HEK293 (cell line): ENCODE data around the gene M1AP.

Experiments used
- CTCF ChIA-PET: fragments of 350-600 bp; formaldehyde crosslinking; extraction: SDS; loops from one replicate; lab custom pipeline; 2021; ENCODE audit warnings: antibody characterized with exemption; lab: Yijun Ruan, JAX
- POLR2A ChIA-PET: fragments of 300-600 bp; formaldehyde crosslinking; extraction: SDS; loops from one replicate; lab custom pipeline; 2020; ENCODE audit warnings: antibody characterized with exemption, inconsistent platforms; lab: Yijun Ruan, JAX
- H3K27ac ChIP-seq: fragments of 200-500 bp; sonication (Bioruptor generic); 2 replicates; pipeline ENCODE4 v1.5.1; 2014; ENCODE audit warnings: low read depth, low read length, control low read depth, inconsistent platforms; ENCODE audit errors: extremely low read depth
- H3K36me3 ChIP-seq, 2 experiments: fragments of 200-500 bp in 1 of 2; sonication (Bioruptor generic) in 1 of 2; 1 replicate in 1 of 2; 2 replicates in 1 of 2; pipeline ENCODE4 v1.5.1; 2014 to 2017; ENCODE audit warnings: inconsistent platforms in 2 of 2, low read length in 2 of 2; ENCODE audit not compliant: control insufficient read depth in 2 of 2, insufficient read depth in 1 of 2
- H3K4me1 ChIP-seq: fragments of 200-500 bp; sonication (Bioruptor generic); 2 replicates; pipeline ENCODE4 v1.5.1; 2014; ENCODE audit warnings: mild to moderate bottlenecking, low read length, inconsistent platforms; ENCODE audit not compliant: control insufficient read depth, insufficient read depth
- H3K4me3 ChIP-seq: 2 replicates; pipeline ENCODE4 v1.5.1; 2011; ENCODE audit warnings: low read depth, mild to moderate bottlenecking, control low read depth, low read length, moderate library complexity
- H3K9me3 ChIP-seq: fragments of 200-500 bp; sonication (Bioruptor generic); 2 replicates; pipeline ENCODE4 v1.5.1; 2014; ENCODE audit warnings: low read depth, low read length, inconsistent platforms; ENCODE audit not compliant: control insufficient read depth, insufficient read depth
- AEBP2 ChIP-seq: fragments of 450-650 bp; formaldehyde crosslinking; IDR thresholded peaks from 2 replicates; pipeline ENCODE4 v1.5.1; 2016; ENCODE audit warnings: missing biosample characterization, missing genetic modification characterization, borderline replicate concordance
- ELK4 ChIP-seq: IDR thresholded peaks from 2 replicates; pipeline ENCODE4 v1.6.1; 2011; ENCODE audit warnings: mild to moderate bottlenecking, low read depth, low read length, borderline replicate concordance
- IKZF3 ChIP-seq: fragments of 450-650 bp; IDR thresholded peaks from 2 replicates; pipeline ENCODE4 v1.5.0; 2018; ENCODE audit warnings: missing biosample characterization, mild to moderate bottlenecking, missing genetic modification characterization, moderate library complexity
- PRDM1 ChIP-seq: fragments of 450-650 bp; formaldehyde crosslinking; IDR thresholded peaks from 2 replicates; pipeline ENCODE4; 2016; ENCODE audit warnings: missing biosample characterization, missing genetic modification characterization
- YY1 ChIP-seq: fragments of 450-650 bp; formaldehyde crosslinking; IDR thresholded peaks from 2 replicates; pipeline ENCODE4 v1.5.1; 2018; ENCODE audit warnings: missing biosample characterization, missing genetic modification characterization
- ZBTB17 ChIP-seq: fragments of 450-650 bp; formaldehyde crosslinking; IDR thresholded peaks from 2 replicates; pipeline ENCODE4 v1.5.1; 2016; ENCODE audit warnings: missing biosample characterization, missing genetic modification characterization
- ZNF239 ChIP-seq: fragments of 450-650 bp; formaldehyde crosslinking; IDR thresholded peaks from 2 replicates; pipeline ENCODE4 v1.5.1; 2016; ENCODE audit warnings: missing biosample characterization, missing genetic modification characterization
- ZNF404 ChIP-seq: fragments of 450-650 bp; formaldehyde crosslinking; IDR thresholded peaks from 2 replicates; pipeline ENCODE4 v1.5.1; 2017; ENCODE audit warnings: missing biosample characterization, missing genetic modification characterization
- ZNF433 ChIP-seq: fragments of 450-650 bp; formaldehyde crosslinking; IDR thresholded peaks from 2 replicates; pipeline ENCODE4 v1.5.1; 2016; ENCODE audit warnings: missing biosample characterization, missing genetic modification characterization, low read depth
- ZNF514 ChIP-seq: fragments of 450-650 bp; formaldehyde crosslinking; IDR thresholded peaks from 2 replicates; pipeline ENCODE4 v1.5.1; 2016; ENCODE audit warnings: missing biosample characterization, missing genetic modification characterization
- ZSCAN5A ChIP-seq: fragments of 450-650 bp; formaldehyde crosslinking; IDR thresholded peaks from 2 replicates; pipeline ENCODE4 v1.5.1; 2016; ENCODE audit warnings: missing biosample characterization, missing genetic modification characterization

The M1AP gene

GRCh38 chr2:74558284-74559230 is 89.6 kb downstream of the M1AP start:
- CTCF ChIA-PET = interaction anchor here (0.5 to 2.3 kb wide), 8 partner anchors 29 to 1697 kb away, joined by 3 to 13 read pairs (median 3); partner anchors contain the start of genes AUP1, CCDC142, SEMA4F and TTC31
- peaks cover 0 to 3% of the 10 kb centered on the region in 2 experiments; a peak in 1 of 3 replicates for H3K36me3 ChIP-seq
- no peak overlapping the region for H3K4me3 ChIP-seq
- H3K27ac ChIP-seq = no peak overlapping the region
- no peaks in the 10 kb centered on the region; the same call in 1 of the 2 replicates for H3K4me1 ChIP-seq
- POLR2A ChIA-PET = interaction anchor here (1.3 kb wide), 1 partner anchor 360 kb away, joined by 3 read pairs; the partner anchor contains the start of gene MTHFD2
- TF ChIP-seq ELK4 (no peak), ZNF433 (tag by site-specific recombination) (no peak), PRDM1 (peak; percentile 51), ZNF239 (no peak), ZBTB17 (peak; percentile 89)
- no peaks in the 10 kb centered on the region for H3K9me3 ChIP-seq

GRCh38 chr2:74556831-74557370 is 91.2 kb downstream of the M1AP start:
- Histone ChIP-seq H3K27ac (no peak overlapping the region), H3K9me3 (no peaks in the 10 kb centered on the region), H3K36me3 (peaks cover 0 to 3% of the 10 kb centered on the region in 2 experiments; a peak in 1 of 3 replicates), H3K4me3 (no peak overlapping the region), H3K4me1 (no peaks in the 10 kb centered on the region; the same call in 1 of the 2 replicates)
- no peak for TF ChIP-seq IKZF3
- TF ChIP-seq ZNF514 (tag by site-specific recombination) = no peak
- TF ChIP-seq AEBP2 (tag by site-specific recombination) = no peak
- TF ChIP-seq ZNF404 (tag by site-specific recombination) = no peak
- no peak for TF ChIP-seq ZSCAN5A
- no peak for TF ChIP-seq YY1 (tag by site-specific recombination)
- ChIA-PET CTCF (interaction anchor here (0.6 to 2.3 kb wide), 2 partner anchors 10 to 31 kb away, joined by 5 to 13 read pairs; no protein-coding TSS in a partner anchor), POLR2A (no interaction called here)

- CTCF ChIA-PET = no interaction called here
- POLR2A ChIA-PET = no interaction called here
- Histone ChIP-seq H3K9me3 (no peaks in the 10 kb centered on the region), H3K27ac (no peak overlapping the region), H3K36me3 (peaks cover 0 to 7% of the 10 kb centered on the region in 2 experiments; a peak in 1 of 3 replicates), H3K4me3 (no peak overlapping the region), H3K4me1 (no peaks in the 10 kb centered on the region; the same call in 1 of the 2 replicates)
- TF ChIP-seq YY1 (tag by site-specific recombination) = no peak
Observed at GRCh38 chr2:74556159-74556558, 92.0 kb downstream of the M1AP start.
